AG09319 (cell line): ENCODE data around the gene ISM2.

Experiments used
- DNase-seq: peaks from one replicate; pipeline ENCODE4 v3.0.0-alpha.2; 2010; ENCODE audit warnings: low read depth; ENCODE audit errors: extremely low read depth
- TF ChIP-seq, protein P1 (sequence below): IDR thresholded peaks from 2 replicates; pipeline ENCODE4 v1.5.1; 2011; ENCODE audit warnings: low read depth, mild to moderate bottlenecking, inconsistent platforms, low read length, moderate library complexity

ISM2 gene

DNA sequence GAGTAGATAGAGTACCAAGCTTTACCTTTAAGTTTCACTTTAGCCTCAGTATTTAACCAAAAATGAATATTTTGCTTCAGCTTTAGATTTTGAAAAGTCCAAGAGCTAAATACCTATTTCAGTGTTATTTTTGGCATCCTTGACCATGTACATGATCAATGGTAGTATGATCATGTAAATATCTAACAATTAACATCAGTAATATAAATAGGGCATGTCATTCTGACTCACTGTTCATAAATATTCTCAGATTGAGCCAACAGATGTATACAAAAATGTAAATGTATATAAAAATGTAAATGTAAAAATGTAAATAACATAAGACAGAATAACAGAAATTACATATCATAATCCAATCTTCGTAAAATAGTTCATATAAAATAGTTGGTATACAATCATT lies 60.0 kb downstream of the ISM2 start:
- TF ChIP-seq, protein P1, sequence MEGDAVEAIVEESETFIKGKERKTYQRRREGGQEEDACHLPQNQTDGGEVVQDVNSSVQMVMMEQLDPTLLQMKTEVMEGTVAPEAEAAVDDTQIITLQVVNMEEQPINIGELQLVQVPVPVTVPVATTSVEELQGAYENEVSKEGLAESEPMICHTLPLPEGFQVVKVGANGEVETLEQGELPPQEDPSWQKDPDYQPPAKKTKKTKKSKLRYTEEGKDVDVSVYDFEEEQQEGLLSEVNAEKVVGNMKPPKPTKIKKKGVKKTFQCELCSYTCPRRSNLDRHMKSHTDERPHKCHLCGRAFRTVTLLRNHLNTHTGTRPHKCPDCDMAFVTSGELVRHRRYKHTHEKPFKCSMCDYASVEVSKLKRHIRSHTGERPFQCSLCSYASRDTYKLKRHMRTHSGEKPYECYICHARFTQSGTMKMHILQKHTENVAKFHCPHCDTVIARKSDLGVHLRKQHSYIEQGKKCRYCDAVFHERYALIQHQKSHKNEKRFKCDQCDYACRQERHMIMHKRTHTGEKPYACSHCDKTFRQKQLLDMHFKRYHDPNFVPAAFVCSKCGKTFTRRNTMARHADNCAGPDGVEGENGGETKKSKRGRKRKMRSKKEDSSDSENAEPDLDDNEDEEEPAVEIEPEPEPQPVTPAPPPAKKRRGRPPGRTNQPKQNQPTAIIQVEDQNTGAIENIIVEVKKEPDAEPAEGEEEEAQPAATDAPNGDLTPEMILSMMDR: no peak
- DNase-seq: no peak

GRCh38 chr14:77436042-77436441 lies 62.6 kb downstream of the ISM2 start:
- TF ChIP-seq, protein P1: no peak

GRCh38 chr14:77426396-77426795 lies 72.2 kb downstream of the ISM2 start:
- no peak for DNase-seq
- TF ChIP-seq, protein P1: no peak

More at GRCh38 chr14:77436042-77436441, 62.6 kb downstream of the ISM2 start:
- no peak for DNase-seq

DNA sequence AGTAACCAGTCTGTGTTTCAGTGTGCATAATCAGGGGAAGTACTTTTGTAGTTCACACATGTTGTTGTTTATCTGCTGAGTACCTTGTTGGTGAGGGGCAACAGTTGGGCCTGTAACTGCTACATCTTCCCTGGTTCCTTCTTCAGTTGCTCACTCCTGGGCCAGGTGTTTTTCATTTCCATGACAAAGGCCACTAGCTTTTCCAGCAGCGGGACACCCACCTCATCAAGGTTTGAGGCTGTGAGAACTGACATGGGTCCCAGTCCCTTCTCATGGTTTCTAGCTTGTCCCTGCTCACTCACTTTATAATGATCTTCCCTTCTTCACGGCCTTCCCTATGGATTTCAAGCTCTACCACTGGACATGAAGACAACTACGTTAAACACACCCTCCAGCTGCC lies 73.8 kb downstream of the ISM2 start:
- DNase-seq: no peak
- TF ChIP-seq, protein P1: no peak
